Endothelial cell of umbilical vein (primary cell): ENCODE data around the gene DNAL1.

ENCODE experiments used
- CTCF ChIP-seq, 2 donors: IDR thresholded peaks; 1 replicate in 1 of 2; 2 replicates in 1 of 2; pipeline ENCODE4 v1.5.1; 2011; ENCODE audit warnings: low read length in 2 of 2, mild to moderate bottlenecking in 2 of 2, moderate library complexity in 2 of 2, control low read depth in 1 of 2, inconsistent platforms in 1 of 2, low read depth in 1 of 2; ENCODE audit not compliant: insufficient read depth in 1 of 2; ENCODE audit errors: extremely low read depth in 1 of 2
- EZH2 ChIP-seq: IDR thresholded peaks from 2 replicates; pipeline ENCODE4 v1.6.1; 2012; ENCODE audit warnings: borderline replicate concordance, low read depth, mild to moderate bottlenecking, moderate library complexity, low read length, inconsistent platforms; ENCODE audit not compliant: severe bottlenecking
- GATA2 ChIP-seq: IDR thresholded peaks from 2 replicates; pipeline ENCODE4 v1.7.0; 2011; ENCODE audit warnings: low read depth, mild to moderate bottlenecking, moderate library complexity, mixed read lengths, low read length; ENCODE audit not compliant: insufficient read length, insufficient read depth
- MYC ChIP-seq: IDR thresholded peaks from one replicate; pipeline ENCODE4 v1.6.1; 2011; ENCODE audit warnings: mild to moderate bottlenecking, low read depth, low read length
- POLR2A ChIP-seq: IDR thresholded peaks from 2 replicates; pipeline ENCODE4 v1.6.1; 2012; ENCODE audit warnings: low read depth, mild to moderate bottlenecking, control low read depth, low read length
- POLR2AphosphoS5 ChIP-seq: IDR thresholded peaks from 2 replicates; pipeline ENCODE4 v1.6.1; 2012; ENCODE audit warnings: low read depth, mild to moderate bottlenecking, control low read depth, low read length, moderate library complexity; ENCODE audit not compliant: insufficient read depth
- TF ChIP-seq, protein P1 (sequence below): IDR thresholded peaks from 2 replicates; pipeline ENCODE4 v1.6.1; 2011; ENCODE audit not compliant: insufficient read depth, insufficient read length

- TF ChIP-seq CTCF (IDR thresholded peaks at IDR 0.05; ENCODE audit: extremely low read depth in 1 of 2, insufficient read depth in 1 of 2, low read depth in 1 of 2, low read length in 2 of 2), result no peak
- no peak for TF ChIP-seq POLR2A
- TF ChIP-seq MYC, result no peak
- no peak for TF ChIP-seq EZH2
- TF ChIP-seq, protein P1, sequence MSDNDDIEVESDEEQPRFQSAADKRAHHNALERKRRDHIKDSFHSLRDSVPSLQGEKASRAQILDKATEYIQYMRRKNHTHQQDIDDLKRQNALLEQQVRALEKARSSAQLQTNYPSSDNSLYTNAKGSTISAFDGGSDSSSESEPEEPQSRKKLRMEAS, result no peak
- TF ChIP-seq GATA2, result no peak
- no peak for TF ChIP-seq POLR2AphosphoS5
Measured at GRCh38 chr14:73721101-73721821, 76.5 kb downstream of the DNAL1 start.
